ENCODE measurements around the gene CUL1.

DNA sequence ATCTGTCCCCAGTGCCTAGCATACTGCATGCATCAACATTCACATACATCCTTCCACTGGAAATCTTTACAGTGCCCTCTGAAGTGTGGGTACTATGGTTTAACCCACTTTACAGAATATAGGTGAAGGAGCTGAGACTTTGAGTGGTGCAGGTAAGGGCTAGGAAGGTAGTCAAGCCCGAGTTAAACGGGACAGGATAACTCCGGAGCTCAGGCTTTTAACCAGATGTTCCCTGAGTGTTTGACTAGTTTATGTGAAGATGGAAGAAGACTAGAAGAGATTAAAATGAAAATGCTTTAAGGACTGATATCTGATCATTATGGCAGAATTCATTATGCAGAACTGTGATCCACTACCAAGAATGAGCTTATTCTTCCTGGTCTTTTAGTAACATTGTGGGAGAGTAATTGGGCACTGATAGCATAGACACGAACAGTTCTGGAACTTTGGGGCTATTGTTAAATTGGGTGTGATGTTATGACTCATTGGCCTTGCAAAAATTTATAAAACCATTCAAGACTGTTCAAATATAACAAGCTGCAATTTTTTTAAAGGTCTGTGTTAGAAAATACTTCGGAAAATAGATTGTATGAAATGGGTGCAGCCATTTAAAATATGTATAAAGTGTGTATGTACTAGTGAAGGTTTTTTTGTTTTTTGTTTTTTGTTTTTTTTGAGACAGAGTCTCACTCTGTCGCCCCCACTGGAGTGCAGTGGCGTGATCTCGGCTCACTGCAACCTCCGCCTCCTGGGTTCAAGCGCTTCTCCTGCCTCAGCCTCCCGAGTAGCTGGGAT, 4.4 kb downstream of the CUL1 start:
- TF ChIP-seq, protein P1, sequence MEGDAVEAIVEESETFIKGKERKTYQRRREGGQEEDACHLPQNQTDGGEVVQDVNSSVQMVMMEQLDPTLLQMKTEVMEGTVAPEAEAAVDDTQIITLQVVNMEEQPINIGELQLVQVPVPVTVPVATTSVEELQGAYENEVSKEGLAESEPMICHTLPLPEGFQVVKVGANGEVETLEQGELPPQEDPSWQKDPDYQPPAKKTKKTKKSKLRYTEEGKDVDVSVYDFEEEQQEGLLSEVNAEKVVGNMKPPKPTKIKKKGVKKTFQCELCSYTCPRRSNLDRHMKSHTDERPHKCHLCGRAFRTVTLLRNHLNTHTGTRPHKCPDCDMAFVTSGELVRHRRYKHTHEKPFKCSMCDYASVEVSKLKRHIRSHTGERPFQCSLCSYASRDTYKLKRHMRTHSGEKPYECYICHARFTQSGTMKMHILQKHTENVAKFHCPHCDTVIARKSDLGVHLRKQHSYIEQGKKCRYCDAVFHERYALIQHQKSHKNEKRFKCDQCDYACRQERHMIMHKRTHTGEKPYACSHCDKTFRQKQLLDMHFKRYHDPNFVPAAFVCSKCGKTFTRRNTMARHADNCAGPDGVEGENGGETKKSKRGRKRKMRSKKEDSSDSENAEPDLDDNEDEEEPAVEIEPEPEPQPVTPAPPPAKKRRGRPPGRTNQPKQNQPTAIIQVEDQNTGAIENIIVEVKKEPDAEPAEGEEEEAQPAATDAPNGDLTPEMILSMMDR (conservative IDR thresholded peaks at IDR 0.05 in 1 of 2, IDR thresholded peaks at IDR 0.05 in 1 of 2; ENCODE audit: extremely low read depth in 1 of 2, insufficient read depth in 1 of 2, low read depth in 1 of 2, low read length in 2 of 2) = no peak
- no peak for TF ChIP-seq EZH2 (IDR thresholded peaks at IDR 0.05; ENCODE audit: borderline replicate concordance, low read length)
